Pancreas (tissue), 10 donors: ENCODE measurements around the gene B3GAT3. TPM values are rescaled to one million over a fixed set of nuclear protein-coding genes. Genes with fewer than 3 reads are reported as not detected.

Experiments
- ATAC-seq, 4 donors: fragments of 200-7000 bp; cut with Tn5 transposase; one replicate each; pipeline versions ENCODE4 v1.8.0 to v1.9.1; 2020; ENCODE audit warnings: mild to moderate bottlenecking in 4 of 4, moderate library complexity in 4 of 4
- DNase-seq, 6 donors: peaks; one replicate each; pipeline ENCODE4 v3.0.0-alpha.2; 2020
- FAIRE-seq: peaks from 2 replicates; lab custom pipeline; 2012; peaks lifted over from hg19 to GRCh38; lab: Jason Lieb, UNC
- H3K27ac ChIP-seq, 4 donors: fragments of 200-600 bp; sonication (generic); 1 replicate in 3 of 4; 2 replicates in 1 of 4; pipeline versions ENCODE4 v1.5.0 to v1.8.0; 2020
- H3K27me3 ChIP-seq, 4 donors: fragments of 200-600 bp; one replicate each; pipeline ENCODE4 v1.8.0; 2021
- H3K36me3 ChIP-seq, 3 donors: fragments of 200-600 bp; sonication (generic) in 1 of 3; one replicate each; pipeline versions ENCODE4 v1.5.0 to v1.8.0; 2020 to 2021
- H3K4me1 ChIP-seq, 3 donors: fragments of 200-600 bp; one replicate each; pipeline ENCODE4 v1.8.0; 2021
- H3K4me3 ChIP-seq, 4 donors: fragments of 200-600 bp; sonication (generic) in 2 of 4; one replicate each; pipeline versions ENCODE4 v1.5.0 to v1.8.0; 2020 to 2021
- H3K9me3 ChIP-seq, 4 donors: fragments of 200-600 bp; one replicate each; pipeline ENCODE4 v1.8.0; 2021
- WGBS, 2 donors: extraction: QIAGEN DNeasy Blood & Tissue Kit; methylation state at CpG; one replicate each; pipeline ENCODE4 v1.1.7; 2013; 5-methylcytosine and 5-hydroxymethylcytosine counted together
- intact Hi-C, 3 donors: fragments of 100-400 bp; cut with DNase I; formaldehyde crosslinking; loops; one replicate each; pipeline versions ENCODE4 v1.11.1 to v1.14.2; 2022
- polyA plus RNA-seq, 2 donors: library from polyadenylated mRNA; stranded (reverse); fragments of 200-250 nt; gene quantifications; one replicate each; pipeline ENCODE4 v1.2.3, GENCODE V29; 2013
- total RNA-seq, 6 donors: library from RNA; stranded (reverse); fragmentation: NEBNext Ultra II Directional in 4 of 6; extraction: Animal tissue kit (Norgen Biotek cat#: 25700) in 4 of 6; gene quantifications; one replicate each; pipeline versions ENCODE4 v1.2.1 to v1.2.4, GENCODE V29; 2021 to 2023
- TF ChIP-seq, protein P1 (sequence below), 4 donors: fragments of 200-600 bp; sonication (generic) in 3 of 4; IDR thresholded peaks; one replicate each; pipeline versions ENCODE4 v1.5.0 to v1.8.0; 2021; ENCODE audit warnings: antibody characterized with exemption in 4 of 4
- donor health status: healthy with polysubstance abuse.
- donor health status: DM: no; HTN: no; CAD: no; lungs with moderate emphysema.
- donor health status: DM: no; HTN: no; CAD: no.
- donor health status: control.
- donor health status: control.
- donor health status: Bipolar disorder and iron deficiency.
- donor health status: DM: yes; HTN: yes; CAD: no.
- donor health status: DM: no; HTN: no; CAD: no.
- donor health status: DM: no; HTN: no; CAD: no.
- donor health status: DM: yes; HTN: yes; CAD: no.

B3GAT3 gene
- total and polyA plus RNA-seq, 8 donors = 13.2 to 50.8 (median 18.5) TPM

DNA sequence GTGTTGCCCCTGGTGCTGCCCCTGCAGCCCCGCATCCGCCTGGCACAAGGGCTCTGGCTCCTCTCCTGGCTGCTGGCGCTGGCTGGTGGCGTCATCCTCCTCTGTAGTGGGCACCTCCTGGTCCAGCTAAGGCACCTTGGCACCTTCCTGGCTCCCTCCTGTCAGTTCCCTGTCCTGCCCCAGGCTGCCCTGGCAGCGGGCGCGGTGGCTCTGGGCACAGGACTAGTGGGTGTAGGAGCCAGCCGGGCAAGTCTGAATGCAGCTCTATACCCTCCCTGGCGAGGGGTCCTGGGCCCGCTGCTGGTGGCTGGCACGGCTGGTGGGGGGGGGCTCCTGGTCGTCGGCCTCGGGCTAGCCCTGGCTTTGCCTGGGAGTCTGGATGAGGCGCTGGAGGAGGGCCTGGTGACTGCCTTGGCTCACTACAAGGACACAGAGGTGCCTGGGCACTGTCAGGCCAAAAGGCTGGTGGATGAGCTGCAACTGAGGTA is 8.5 kb downstream of the B3GAT3 start:
- Histone ChIP-seq H3K27me3 (no peaks in the 10 kb centered on the region), H3K36me3 (no peaks in the 10 kb centered on the region), H3K4me3 (peak overlapping the region in 1 of 4 donors; percentile 71), H3K27ac (peak overlapping the region; percentile 67 to 97 (median 93)), H3K9me3 (no peaks in the 10 kb centered on the region), H3K4me1 (peaks cover 0 to 11% (median 0%) of the 10 kb centered on the region in 3 donors)
- FAIRE-seq = no peak
- 41 to 44% methylated on average over 15 of the region's 15 CpGs for WGBS, 2 donors
- ATAC-seq = peak in 3 of 4 donors; percentile 3 to 15 (median 6)
- DNase-seq = peak in 5 of 6 donors; percentile 33 to 87 (median 56)
- TF ChIP-seq, protein P1, sequence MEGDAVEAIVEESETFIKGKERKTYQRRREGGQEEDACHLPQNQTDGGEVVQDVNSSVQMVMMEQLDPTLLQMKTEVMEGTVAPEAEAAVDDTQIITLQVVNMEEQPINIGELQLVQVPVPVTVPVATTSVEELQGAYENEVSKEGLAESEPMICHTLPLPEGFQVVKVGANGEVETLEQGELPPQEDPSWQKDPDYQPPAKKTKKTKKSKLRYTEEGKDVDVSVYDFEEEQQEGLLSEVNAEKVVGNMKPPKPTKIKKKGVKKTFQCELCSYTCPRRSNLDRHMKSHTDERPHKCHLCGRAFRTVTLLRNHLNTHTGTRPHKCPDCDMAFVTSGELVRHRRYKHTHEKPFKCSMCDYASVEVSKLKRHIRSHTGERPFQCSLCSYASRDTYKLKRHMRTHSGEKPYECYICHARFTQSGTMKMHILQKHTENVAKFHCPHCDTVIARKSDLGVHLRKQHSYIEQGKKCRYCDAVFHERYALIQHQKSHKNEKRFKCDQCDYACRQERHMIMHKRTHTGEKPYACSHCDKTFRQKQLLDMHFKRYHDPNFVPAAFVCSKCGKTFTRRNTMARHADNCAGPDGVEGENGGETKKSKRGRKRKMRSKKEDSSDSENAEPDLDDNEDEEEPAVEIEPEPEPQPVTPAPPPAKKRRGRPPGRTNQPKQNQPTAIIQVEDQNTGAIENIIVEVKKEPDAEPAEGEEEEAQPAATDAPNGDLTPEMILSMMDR (IDR thresholded peaks at IDR 0.05) = no peak
- intact Hi-C loops = no loop called here

DNA sequence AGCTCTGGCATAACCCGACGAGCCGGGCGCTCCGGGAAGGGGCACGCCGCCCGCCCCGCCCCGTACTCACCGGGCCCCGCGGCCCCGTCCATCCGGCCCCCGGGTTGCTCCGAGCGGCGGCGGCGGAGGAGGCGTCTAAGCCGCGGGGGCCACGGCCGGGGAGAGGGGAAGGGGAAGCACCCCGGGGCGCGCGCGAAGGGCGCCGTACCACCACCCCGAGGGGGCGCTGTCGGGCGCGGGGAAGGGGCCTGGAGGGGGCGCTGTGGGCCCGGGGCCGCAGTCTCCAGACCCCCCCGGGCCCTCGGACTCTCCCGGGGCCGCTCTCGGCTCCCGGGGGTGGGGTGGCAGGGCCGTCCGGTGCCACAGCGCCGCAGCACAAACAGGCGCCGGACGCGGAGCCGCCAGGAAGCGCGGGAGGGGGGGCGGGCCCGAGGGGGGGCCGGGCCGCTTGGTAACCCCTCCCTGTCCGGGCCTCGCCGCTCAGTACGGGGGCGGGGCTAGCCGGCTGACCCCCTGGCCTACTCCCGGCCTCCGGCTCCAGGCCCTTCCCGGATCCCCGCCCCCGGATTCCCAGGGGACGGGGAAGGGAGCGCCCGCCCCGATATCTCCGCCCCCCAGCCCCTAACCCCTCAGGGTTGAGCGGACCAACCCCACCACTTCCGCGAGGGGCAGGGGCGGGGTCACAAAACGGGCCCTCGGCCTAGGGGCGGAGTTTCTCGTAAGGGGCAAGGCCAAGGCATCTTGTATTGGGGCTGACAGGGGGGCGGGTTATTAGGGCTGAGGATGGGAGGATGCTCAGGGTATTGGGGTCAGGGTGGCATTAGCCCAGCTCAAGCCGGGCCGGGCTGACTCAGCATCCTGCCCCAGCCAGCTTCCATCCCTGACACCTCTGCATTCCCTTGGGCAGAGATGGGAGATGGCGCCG is 9.2 kb downstream of the B3GAT3 start, which contains the start of the genes EML3 and ROM1:
TSS of gene EML3 (minus strand) at position 410 of the 925 bp plus-strand sequence. CDS start at position 92, 318 bp downstream.
TSS of gene ROM1 (plus strand) at position 892 of the 925 bp plus-strand sequence. CDS start at position 917, 25 bp downstream.
- intact Hi-C loops = no loop called here
- ATAC-seq = peak; percentile 79 to 86 (median 84)
- H3K9me3 ChIP-seq = no peaks in the 10 kb centered on the region
- peak within 1 kb of the TSS; percentile 67 to 97 (median 93) for H3K27ac ChIP-seq
- TF ChIP-seq, protein P1 (IDR thresholded peaks at IDR 0.05) = peak; percentile 83 to 93 (median 88)
- no peaks in the 10 kb centered on the region for H3K36me3 ChIP-seq
- H3K4me1 ChIP-seq = peaks cover 0 to 11% (median 0%) of the 10 kb centered on the region in 3 donors
- peak within 1 kb of the TSS; percentile 42 to 82 (median 58) for H3K4me3 ChIP-seq
- no peaks in the 10 kb centered on the region for H3K27me3 ChIP-seq
- peak; percentile 86 to 95 (median 88) for DNase-seq
- no peak for FAIRE-seq
- WGBS, 2 donors = 3 to 6% methylated on average over 20 to 91 of the region's 91 CpGs

DNA sequence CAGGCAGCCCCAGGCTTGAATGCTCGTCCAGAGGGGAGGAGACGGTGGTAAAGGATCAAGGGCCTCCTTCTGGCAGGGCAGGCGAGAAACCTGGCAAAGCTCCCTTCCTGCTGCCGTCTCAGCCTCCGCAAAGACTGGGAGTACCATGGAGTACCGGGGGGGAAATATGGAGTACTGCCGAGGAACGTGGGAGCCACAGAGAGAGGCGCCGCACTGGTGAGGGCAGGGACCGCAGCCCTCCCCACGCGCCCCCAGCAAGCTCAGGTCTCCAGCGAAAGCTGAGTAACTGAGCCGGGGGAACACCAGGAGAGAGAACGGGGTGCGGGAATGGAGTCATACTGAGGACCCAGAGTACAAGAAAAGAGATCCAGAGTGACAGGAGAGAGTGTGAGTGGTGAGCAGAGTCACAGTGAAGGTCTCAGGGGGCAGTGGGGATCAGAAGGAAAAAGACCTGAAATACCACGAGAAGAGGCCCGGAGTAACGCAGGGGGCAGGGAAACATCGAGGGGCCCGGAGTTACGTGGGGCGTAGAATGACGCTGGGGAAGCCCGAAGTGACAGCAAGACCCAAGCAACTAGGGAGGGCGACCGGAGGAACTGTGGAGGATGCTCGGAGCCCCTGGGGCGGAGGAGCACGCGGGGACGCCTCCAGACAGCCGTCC is 10.0 kb downstream of the B3GAT3 start:
- 2 to 3% methylated on average over 29 to 34 of the region's 34 CpGs for WGBS, 2 donors
- TF ChIP-seq, protein P1 (IDR thresholded peaks at IDR 0.05) = no peak
- Histone ChIP-seq H3K4me1 (peaks cover 0 to 11% (median 0%) of the 10 kb centered on the region in 3 donors), H3K9me3 (no peaks in the 10 kb centered on the region), H3K36me3 (no peaks in the 10 kb centered on the region), H3K4me3 (peak overlapping the region; percentile 42 to 82 (median 58)), H3K27ac (peak overlapping the region; percentile 67 to 97 (median 93)), H3K27me3 (no peaks in the 10 kb centered on the region)
- intact Hi-C loops = no loop called here
- ATAC-seq = peak; percentile 1 to 14 (median 4)
- DNase-seq = peak in 2 of 6 donors; percentile 50 to 63
- no peak for FAIRE-seq

DNA sequence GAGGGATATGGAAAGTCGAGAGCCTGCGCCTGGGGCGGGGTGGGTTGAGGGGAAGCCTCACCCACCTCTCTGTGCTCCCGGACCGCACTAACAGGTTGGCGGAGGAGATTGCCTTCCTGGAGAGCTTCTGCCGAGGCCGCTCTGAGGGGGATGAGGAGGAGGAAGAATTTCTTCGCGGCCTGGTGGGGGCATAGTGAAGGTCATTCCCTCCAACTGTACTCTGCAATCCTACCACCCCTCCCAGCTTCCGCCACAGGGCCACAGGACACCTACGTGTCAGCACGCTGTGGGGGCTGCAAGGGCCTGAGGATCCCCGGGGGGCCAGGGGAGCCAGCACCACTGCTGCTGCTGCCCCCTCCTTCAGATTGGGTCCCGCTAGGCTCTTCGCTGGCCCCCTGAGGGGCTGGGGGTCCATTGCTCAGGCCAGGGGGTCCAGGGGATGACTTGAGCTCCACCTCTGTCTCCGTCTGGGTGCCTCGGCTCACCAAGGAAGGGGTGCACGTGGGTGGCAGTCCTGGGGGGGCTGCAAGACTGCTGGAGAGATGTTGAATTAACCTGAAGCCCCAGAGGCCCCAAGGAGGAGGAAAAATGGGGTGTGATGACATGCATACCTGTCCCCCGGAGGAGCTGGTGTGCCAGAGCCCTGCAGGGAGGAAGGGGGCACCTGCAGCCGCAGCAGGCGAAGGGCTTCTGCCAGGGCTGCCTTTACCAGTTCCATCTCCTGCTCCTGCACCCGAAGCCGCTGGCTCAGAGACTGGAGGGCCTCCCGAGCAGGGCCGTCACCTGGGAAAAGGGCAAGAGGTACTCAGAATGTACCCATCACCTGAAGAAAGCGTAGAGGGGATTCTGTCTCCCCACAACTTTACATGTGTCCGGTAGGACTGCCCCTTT is 10.7 kb downstream of the B3GAT3 start:
- Histone ChIP-seq H3K9me3 (no peaks in the 10 kb centered on the region), H3K36me3 (peaks cover 0 to 3% (median 0%) of the 10 kb centered on the region in 3 donors), H3K4me3 (peak overlapping the region in 3 of 4 donors; percentile 42 to 82 (median 71)), H3K27me3 (no peaks in the 10 kb centered on the region), H3K4me1 (peaks cover 0 to 11% (median 0%) of the 10 kb centered on the region in 3 donors), H3K27ac (no peak overlapping the region)
- ATAC-seq (no peak), DNase-seq (no peak), FAIRE-seq (no peak)
- intact Hi-C loops = no loop called here
- TF ChIP-seq, protein P1 (IDR thresholded peaks at IDR 0.05) = no peak
- WGBS, 2 donors = 78 to 81% methylated on average over 25 to 28 of the region's 28 CpGs
